Middle frontal gyrus (tissue), 1 donor: Measurements from ENCODE around the gene PDE4D.

ENCODE experiments used
- DNase-seq: peaks from one replicate; pipeline ENCODE4 v3.0.0-alpha.2; 2015; ENCODE audit warnings: low spot score; ENCODE audit errors: extremely low spot score

Gene PDE4D

GRCh38 chr5:59188419-59189225 is 704.9 kb downstream of the PDE4D start:
- DNase-seq: peak; percentile 85

GRCh38 chr5:59187857-59188256 is 705.7 kb downstream of the PDE4D start:
- DNase-seq: no peak

- DNase-seq: no peak
Observed at GRCh38 chr5:59186623-59187022, 706.9 kb downstream of the PDE4D start.

- DNase-seq: no peak
Observed at GRCh38 chr5:59185757-59186385, 707.7 kb downstream of the PDE4D start.

- no peak for DNase-seq
Observed at GRCh38 chr5:59184769-59185168, 708.8 kb downstream of the PDE4D start.

GRCh38 chr5:59182760-59183159 is 710.8 kb downstream of the PDE4D start:
- no peak for DNase-seq

- no peak for DNase-seq
Observed at GRCh38 chr5:59180515-59180914, 713.0 kb downstream of the PDE4D start.

- no peak for DNase-seq
Observed at GRCh38 chr5:59179704-59180103, 713.8 kb downstream of the PDE4D start.

- no peak for DNase-seq
Observed at GRCh38 chr5:59178482-59178881, 715.0 kb downstream of the PDE4D start.

- DNase-seq: no peak
Observed at GRCh38 chr5:59178071-59178470, 715.5 kb downstream of the PDE4D start.

GRCh38 chr5:59177644-59178043 is 715.9 kb downstream of the PDE4D start:
- no peak for DNase-seq

GRCh38 chr5:59174248-59174844 is 719.2 kb downstream of the PDE4D start:
- DNase-seq: no peak

GRCh38 chr5:59173578-59173977 is 719.9 kb downstream of the PDE4D start:
- no peak for DNase-seq

GRCh38 chr5:59171131-59171530 is 722.4 kb downstream of the PDE4D start:
- no peak for DNase-seq

GRCh38 chr5:59169768-59170150 is 723.8 kb downstream of the PDE4D start:
- no peak for DNase-seq

GRCh38 chr5:59169081-59169767 is 724.3 kb downstream of the PDE4D start:
- no peak for DNase-seq

- DNase-seq: no peak
Observed at GRCh38 chr5:59168067-59168466, 725.5 kb downstream of the PDE4D start.

- DNase-seq: no peak
Observed at GRCh38 chr5:59164041-59164830, 729.3 kb downstream of the PDE4D start.

GRCh38 chr5:59161221-59162105 is 732.1 kb downstream of the PDE4D start:
- no peak for DNase-seq
